Panc1 (cell line): ENCODE results near the gene MED31.

Experiments used
- POLR2AphosphoS5 ChIP-seq: IDR thresholded peaks from 2 replicates; pipeline ENCODE4 v1.6.1; 2012; ENCODE audit warnings: mild to moderate bottlenecking, low read depth, low read length, moderate library complexity
- TF ChIP-seq, protein P1 (sequence below), 2 experiments: IDR thresholded peaks; 2 replicates each; pipeline ENCODE4 v1.6.1; 2011 to 2012; ENCODE audit warnings: low read depth in 2 of 2, control low read depth in 1 of 2, low read length in 1 of 2, mild to moderate bottlenecking in 1 of 2, moderate library complexity in 1 of 2; ENCODE audit not compliant: insufficient read depth in 1 of 2
- TF ChIP-seq, protein P2 (sequence below): fragments of 450-650 bp; IDR thresholded peaks from 2 replicates; pipeline ENCODE4 v1.5.1; 2017; ENCODE audit warnings: mild to moderate bottlenecking

DNA sequence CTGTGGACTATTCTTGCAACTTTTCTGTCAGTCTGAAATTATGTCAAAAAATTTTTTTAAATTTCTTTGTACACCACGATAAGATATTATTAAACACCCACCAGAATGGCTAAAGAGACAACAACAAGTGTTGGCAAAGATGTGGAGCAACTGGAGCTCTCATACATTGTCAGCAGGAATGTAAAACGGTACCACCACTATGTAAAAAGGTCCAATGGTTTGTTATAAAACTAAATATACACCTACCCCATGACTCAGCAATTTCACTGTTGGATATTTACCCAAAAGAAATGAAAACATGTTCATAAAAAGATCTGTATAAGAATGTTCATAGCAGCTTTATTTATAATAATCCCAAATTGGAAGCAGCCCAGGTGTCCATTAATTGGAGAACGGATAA lies 18.1 kb downstream of the MED31 start:
- TF ChIP-seq, protein P1, sequence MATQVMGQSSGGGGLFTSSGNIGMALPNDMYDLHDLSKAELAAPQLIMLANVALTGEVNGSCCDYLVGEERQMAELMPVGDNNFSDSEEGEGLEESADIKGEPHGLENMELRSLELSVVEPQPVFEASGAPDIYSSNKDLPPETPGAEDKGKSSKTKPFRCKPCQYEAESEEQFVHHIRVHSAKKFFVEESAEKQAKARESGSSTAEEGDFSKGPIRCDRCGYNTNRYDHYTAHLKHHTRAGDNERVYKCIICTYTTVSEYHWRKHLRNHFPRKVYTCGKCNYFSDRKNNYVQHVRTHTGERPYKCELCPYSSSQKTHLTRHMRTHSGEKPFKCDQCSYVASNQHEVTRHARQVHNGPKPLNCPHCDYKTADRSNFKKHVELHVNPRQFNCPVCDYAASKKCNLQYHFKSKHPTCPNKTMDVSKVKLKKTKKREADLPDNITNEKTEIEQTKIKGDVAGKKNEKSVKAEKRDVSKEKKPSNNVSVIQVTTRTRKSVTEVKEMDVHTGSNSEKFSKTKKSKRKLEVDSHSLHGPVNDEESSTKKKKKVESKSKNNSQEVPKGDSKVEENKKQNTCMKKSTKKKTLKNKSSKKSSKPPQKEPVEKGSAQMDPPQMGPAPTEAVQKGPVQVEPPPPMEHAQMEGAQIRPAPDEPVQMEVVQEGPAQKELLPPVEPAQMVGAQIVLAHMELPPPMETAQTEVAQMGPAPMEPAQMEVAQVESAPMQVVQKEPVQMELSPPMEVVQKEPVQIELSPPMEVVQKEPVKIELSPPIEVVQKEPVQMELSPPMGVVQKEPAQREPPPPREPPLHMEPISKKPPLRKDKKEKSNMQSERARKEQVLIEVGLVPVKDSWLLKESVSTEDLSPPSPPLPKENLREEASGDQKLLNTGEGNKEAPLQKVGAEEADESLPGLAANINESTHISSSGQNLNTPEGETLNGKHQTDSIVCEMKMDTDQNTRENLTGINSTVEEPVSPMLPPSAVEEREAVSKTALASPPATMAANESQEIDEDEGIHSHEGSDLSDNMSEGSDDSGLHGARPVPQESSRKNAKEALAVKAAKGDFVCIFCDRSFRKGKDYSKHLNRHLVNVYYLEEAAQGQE (IDR thresholded peaks at IDR 0.05; ENCODE audit: insufficient read depth in 1 of 2, low read depth in 2 of 2, low read length in 1 of 2): no peak
- TF ChIP-seq POLR2AphosphoS5: no peak
- TF ChIP-seq, protein P2, sequence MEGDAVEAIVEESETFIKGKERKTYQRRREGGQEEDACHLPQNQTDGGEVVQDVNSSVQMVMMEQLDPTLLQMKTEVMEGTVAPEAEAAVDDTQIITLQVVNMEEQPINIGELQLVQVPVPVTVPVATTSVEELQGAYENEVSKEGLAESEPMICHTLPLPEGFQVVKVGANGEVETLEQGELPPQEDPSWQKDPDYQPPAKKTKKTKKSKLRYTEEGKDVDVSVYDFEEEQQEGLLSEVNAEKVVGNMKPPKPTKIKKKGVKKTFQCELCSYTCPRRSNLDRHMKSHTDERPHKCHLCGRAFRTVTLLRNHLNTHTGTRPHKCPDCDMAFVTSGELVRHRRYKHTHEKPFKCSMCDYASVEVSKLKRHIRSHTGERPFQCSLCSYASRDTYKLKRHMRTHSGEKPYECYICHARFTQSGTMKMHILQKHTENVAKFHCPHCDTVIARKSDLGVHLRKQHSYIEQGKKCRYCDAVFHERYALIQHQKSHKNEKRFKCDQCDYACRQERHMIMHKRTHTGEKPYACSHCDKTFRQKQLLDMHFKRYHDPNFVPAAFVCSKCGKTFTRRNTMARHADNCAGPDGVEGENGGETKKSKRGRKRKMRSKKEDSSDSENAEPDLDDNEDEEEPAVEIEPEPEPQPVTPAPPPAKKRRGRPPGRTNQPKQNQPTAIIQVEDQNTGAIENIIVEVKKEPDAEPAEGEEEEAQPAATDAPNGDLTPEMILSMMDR: no peak
